GM06990 (cell line): ENCODE results near the gene PUS1.
"Not testable (repeated sequence)": the region's sequence is repeated elsewhere in the genome, so short reads cannot be mapped to it uniquely, and the experiment has no call there.

Source experiments
- DNase-seq: peaks from one replicate; pipeline ENCODE4 v3.0.0-alpha.2; 2011; ENCODE audit not compliant: insufficient read length; ENCODE audit errors: extremely low read depth
- H3K27me3 ChIP-seq: replicated peaks from 2 replicates; pipeline ENCODE4 v1.6.0; 2011; ENCODE audit warnings: low read length; ENCODE audit not compliant: control insufficient read depth, insufficient read depth
- H3K36me3 ChIP-seq: 2 replicates; pipeline ENCODE4 v1.5.1; 2011; ENCODE audit warnings: low read length; ENCODE audit not compliant: control insufficient read depth, insufficient read depth
- H3K4me3 ChIP-seq: replicated peaks from 2 replicates; pipeline ENCODE4 v1.5.1; 2011; ENCODE audit warnings: low read depth, mild to moderate bottlenecking, control low read depth, low read length
- CTCF ChIP-seq: IDR thresholded peaks from 2 replicates; pipeline ENCODE4 v1.5.1; 2011; ENCODE audit warnings: low read length, control low read depth, mild to moderate bottlenecking, inconsistent platforms; ENCODE audit not compliant: insufficient read depth, poor library complexity, severe bottlenecking

PUS1 gene

DNA sequence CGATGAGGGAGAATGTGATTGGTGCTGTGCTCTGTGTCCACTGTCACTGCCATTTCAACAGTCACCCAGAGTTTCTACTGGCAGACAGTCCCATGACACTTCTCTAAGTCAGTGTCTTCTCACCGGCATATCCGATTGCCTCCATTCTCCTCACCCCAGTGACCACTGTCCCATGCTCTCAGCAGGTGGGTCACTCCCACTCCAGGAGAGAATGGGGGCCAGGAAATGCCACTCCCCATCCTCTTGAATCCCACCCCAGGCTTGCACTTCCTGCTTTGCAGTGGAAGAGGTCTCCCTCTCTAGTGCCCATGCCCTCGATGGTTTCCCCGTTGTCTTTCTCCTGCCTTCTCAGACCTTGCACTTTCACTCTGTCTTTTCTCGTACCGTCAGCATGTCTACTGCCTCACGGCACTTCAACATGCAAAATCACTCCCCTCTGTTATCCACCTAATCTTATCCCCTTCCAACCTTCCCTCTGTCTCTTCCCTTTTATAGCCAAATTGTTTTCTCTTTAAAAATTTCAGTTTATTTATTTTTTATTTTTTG lies 18.5 kb downstream of the PUS1 start:
- H3K36me3 ChIP-seq, result peaks cover 12% of the 10 kb centered on the region
- H3K27me3 ChIP-seq, result no peaks in the 10 kb centered on the region
- no peak for TF ChIP-seq CTCF
- H3K4me3 ChIP-seq, result no peak overlapping the region
- DNase-seq, result no peak

DNA sequence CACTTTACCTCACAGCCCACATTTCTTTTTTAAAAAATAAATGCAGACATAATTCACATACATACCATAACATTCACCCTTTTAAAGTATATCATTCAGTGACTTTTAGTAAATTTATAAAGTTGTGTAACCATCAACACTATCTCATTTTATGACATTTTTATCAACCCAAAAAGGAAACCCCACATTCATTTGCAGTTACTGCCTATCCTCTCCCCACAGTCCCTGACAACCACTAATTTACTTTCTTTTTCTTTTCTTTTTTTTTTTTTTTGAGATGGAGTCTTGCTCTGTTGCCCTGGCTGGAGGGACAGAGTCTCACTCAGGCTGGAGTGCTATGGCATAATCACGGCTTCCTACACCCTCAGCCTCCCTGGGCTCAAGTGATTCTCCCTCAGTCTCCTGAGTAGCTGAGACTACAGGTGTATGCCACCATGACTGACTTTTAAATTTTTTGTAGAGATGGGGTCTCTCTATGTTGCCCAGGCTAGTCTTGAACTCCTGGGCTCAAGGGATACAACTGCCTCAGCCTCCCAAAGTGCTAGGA lies 19.2 kb downstream of the PUS1 start:
- DNase-seq, result no peak
- Histone ChIP-seq H3K27me3 (no peaks in the 10 kb centered on the region), H3K4me3 (no peak overlapping the region), H3K36me3 (peaks cover 8% of the 10 kb centered on the region)
- TF ChIP-seq CTCF, result no peak

- not testable (repeated sequence) for DNase-seq, H3K36me3 ChIP-seq, H3K27me3 ChIP-seq
- H3K4me3 ChIP-seq, result peak overlapping the region; percentile 64
These were observed 19.8 kb downstream of the PUS1 start for GRCh38 chr12:131948713-131949430.

DNA sequence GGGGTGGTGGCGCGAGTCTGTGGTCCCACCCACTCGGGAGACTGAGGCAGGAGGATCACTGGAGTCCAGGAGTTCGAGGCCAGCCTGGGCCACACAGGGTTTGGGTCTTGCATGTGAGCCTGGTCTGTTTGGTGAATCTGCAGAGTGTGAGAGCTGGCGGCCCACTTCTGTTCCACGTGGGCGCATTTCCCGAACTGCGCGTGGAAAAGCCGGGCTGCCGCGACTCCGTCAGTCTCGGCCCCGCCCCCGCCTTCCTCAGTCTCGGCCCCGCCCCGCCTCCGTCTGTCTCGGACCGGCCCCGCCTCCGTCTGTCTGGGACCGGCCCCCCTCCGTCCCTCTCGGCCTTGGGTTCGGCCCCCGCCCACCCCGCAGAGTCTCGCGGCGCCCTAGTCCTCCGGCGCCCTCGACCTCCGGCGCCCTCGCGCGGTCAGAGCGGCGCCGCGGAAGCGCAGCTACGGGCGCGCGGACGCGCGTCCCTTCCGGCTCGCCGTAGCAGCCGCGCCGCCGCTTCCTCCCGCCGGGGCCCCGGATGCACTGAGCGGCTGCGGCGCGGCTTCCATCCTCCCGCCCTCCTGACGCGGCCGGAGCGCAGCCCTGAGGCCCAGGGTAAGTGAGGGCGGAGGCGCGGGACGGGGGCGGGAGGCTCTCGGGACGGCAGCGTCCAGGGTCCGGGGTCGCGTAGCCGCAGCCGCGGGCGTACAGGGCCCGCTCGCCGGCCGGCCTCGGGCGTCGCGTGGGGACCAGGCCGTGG lies 20.5 kb downstream of the PUS1 start, which contains the start of gene EP400:
Gene EP400, plus strand, starts transcription at position 512 of the 751 bp plus-strand sequence. CDS start 10,678 bp downstream, outside the sequence.
- peak; percentile 18 for TF ChIP-seq CTCF
- Histone ChIP-seq H3K27me3 (no peaks in the 10 kb centered on the region), H3K4me3 (peak within 1 kb of the TSS; percentile 85), H3K36me3 (peaks cover 4% of the 10 kb centered on the region)
- DNase-seq, result peak; percentile 96

DNA sequence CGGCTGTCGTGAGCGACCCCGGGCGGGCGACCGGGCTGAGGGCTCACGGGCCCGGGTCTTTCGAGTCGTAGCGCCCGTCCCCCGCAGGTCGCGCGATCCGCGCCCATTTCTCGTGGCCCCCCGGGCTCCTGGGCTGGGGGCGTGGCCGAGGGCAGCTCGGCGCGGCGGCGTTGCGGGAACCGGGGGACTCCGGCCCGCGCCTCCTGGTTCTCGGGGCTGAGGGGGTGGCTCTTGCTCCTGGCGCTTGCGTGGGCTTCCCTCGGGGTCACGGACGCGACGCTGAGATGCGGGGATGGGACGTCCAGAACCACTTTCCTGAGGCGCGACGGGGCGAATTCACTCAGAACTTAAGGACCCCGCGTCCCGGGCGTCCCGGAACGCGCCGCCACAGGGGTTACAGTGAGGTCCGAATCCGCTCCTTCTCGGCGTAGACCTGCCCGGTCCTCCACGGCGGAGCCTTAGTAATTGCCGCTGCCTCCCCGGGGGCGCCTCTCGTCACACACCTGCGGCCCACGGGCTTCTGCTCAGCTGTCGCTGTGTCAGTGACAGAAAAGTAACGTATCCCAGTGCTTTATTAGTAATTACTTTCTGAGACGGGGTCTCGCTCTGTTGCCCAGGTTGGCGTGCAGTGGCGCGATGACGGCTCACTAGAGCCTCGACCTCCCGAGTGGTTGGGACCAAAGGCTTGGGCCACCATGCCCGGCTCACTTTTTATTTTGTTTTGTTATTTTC lies 21.3 kb downstream of the PUS1 start:
- Histone ChIP-seq H3K4me3 (peak overlapping the region; percentile 85), H3K27me3 (no peaks in the 10 kb centered on the region), H3K36me3 (no peaks in the 10 kb centered on the region)
- TF ChIP-seq CTCF, result no peak
- peak; percentile 64 for DNase-seq

DNA sequence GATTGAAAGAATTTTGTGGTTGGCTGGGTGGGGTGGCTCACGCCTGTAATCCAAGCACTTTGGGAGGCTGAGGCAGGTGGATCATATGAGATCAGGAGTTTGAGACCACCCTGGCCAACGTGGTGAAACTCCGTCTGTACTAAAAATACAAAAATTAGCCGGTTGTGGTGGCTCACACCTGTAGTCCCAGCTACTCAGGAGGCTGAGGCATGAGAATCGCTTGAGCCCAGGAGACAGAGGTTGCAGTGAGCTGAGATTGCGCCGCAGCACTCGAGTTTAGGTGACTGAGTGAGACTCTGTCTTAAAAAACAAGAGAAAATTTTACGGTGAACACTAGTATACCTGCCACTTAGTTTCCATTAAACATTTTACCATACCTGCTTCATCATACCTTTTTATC lies 24.7 kb downstream of the PUS1 start:
- not testable (repeated sequence) for DNase-seq, H3K4me3 ChIP-seq, H3K36me3 ChIP-seq, H3K27me3 ChIP-seq

DNA sequence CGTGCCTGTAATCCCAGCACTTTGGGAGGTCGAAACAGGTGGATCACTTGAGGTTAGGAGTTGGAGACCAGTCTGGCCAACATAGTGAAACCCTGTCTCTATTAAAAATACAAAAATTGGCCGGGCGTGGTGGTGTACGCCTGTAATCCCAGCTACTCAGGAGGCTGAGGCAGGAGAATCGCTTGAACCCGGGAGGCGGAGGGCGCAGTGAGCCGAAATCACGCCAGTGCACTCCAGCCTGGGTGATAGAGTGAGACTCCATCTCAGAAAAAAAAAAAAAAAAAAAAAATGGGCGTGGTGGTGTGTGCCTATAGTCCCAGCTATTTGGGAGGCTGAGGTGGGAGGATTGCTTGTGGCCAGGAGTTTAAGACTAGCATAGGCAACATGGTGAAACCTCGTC lies 25.4 kb downstream of the PUS1 start:
- not testable (repeated sequence) for H3K4me3 ChIP-seq, H3K27me3 ChIP-seq, H3K36me3 ChIP-seq, DNase-seq
